COLO668 (cell line): ENCODE measurements around the gene DTNB.
"Not testable (repeated sequence)": the region's sequence is repeated elsewhere in the genome, so short reads cannot be mapped to it uniquely, and the experiment has no call there.

Experiments used
- DNase-seq: peaks from one replicate; lab custom pipeline; 2025; ENCODE audit not compliant: unreplicated experiment; lab: John Stamatoyannopoulos, UW

DTNB gene

DNA sequence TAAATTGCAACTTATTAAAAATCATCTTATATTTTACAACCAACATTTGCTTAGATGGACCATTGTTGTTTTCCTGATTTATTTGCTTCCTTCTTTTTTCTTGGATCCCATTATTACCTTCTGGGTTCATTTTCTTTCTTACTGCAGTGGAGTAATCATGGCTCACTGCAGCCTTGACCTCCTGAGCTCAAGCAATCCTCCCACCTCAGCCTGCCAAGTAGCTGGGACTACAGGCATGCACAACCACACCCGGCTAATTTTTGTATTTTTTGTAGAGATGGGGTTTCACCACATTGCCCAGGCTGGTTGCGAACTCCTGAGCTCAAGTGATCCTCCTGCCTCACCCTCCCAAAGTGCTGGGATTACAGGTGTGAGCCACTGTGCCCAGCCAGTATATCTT lies 123.8 kb downstream of the DTNB start:
- DNase-seq = not testable (repeated sequence)

GRCh38 chr2:25548601-25549000 lies 124.8 kb downstream of the DTNB start:
- DNase-seq = no peak

DNA sequence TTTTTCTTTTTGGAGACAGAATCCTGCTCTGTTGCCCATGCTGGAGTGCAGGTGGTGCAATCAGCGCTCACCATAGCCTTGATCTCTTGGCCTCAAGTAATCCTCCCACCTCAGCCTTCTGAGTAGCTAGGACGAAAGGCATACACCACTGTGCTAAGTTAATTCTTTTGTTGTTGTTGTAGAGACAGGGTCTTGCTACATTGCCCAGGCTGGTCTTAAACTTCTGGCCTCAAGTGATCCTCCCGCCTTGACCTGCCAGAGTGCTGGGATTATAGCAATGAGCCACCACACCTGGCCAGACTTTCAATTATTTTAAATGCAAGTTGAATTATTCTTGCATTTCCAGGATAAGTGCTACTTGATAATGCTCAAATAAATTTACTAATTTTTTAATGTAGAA lies 126.5 kb downstream of the DTNB start:
- DNase-seq = no peak

DNA sequence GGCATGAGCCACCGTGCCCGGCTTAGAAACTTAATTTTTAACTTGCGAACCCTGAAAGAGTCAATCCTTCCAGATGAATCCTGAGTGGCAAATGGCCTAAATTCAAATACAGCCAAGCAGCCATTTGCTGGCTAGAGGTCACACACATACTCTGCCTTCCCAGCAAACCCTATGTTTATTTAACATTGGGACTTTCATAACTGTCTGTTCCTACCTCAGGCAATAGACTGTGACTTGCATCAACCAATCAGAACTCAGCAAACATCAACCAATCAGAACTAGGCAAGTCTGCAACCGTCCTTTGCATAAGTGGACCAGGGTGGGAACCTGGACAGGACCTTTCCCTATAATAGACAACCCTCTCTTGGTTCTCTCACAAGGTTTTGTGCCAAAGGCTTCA lies 127.5 kb downstream of the DTNB start:
- DNase-seq = no peak

- DNase-seq = no peak
Measured at GRCh38 chr2:25544445-25544844, 128.9 kb downstream of the DTNB start.

- DNase-seq = no peak
Measured at GRCh38 chr2:25543939-25544338, 129.4 kb downstream of the DTNB start.

GRCh38 chr2:25541378-25541777 lies 132.0 kb downstream of the DTNB start:
- DNase-seq = no peak

- DNase-seq = no peak
Measured at GRCh38 chr2:25539136-25539535, 134.2 kb downstream of the DTNB start.

DNA sequence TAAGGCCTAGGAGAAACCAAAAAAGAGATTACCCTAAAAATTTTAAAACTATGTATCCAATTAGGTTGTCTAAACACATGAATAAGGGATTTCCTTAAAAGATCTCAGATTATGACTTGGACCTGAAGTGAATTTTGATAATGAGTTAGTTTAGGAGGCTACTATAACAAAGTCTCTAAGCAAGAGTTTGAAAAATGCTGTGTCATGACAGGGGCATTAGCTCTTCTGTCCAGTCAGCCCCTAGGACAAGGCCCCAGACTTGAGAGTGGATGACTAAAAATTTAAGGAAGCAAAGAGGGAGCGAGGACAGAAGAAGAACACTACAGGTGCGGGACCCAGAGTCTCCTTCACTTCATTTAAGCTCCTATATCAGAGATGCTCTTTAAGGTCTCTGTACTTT lies 135.9 kb downstream of the DTNB start:
- no peak for DNase-seq

- not testable (repeated sequence) for DNase-seq
Measured at GRCh38 chr2:25535411-25536289, 137.7 kb downstream of the DTNB start.

DNA sequence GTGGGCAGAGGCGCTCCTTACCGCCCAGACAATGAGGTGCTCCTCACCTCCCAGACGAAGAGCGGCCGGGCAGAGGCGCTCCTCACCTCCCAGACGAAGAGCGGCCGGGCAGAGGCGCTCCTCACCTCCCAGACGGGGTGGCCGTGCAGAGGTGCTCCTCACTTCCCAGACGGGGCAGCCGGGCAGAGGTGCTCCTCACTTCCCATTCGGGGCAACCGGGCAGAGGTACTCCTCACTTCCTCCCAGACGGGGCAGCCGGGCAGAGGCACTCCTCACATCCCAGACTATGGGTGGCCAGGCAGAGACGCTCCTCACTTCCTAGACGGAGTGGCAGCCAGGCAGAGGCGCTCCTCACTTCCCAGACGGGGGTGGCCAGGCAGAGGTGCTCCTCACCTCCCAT lies 138.4 kb downstream of the DTNB start:
- not testable (repeated sequence) for DNase-seq

DNA sequence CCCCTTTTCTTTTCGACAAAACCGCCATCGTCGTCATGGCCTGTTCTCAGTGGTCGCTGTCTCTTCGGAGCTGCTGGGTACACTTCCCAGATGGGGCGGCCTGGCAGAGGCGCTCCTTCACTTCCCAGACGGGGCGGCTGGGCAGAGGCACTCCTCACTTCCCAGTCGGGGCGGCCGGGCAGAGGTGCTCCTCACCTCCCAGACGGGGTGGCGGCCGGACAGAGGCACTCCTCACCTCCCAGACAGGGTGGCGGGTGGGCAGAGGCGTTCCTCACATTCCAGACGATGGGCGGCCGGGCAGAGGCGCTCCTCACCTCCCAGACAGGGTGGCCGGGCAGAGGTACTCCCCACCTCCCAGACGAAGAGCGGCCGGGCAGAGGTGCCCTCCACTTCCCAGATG lies 138.9 kb downstream of the DTNB start:
- no peak for DNase-seq

GRCh38 chr2:25533771-25534170 lies 139.6 kb downstream of the DTNB start:
- not testable (repeated sequence) for DNase-seq

GRCh38 chr2:25532521-25532920 lies 140.9 kb downstream of the DTNB start:
- DNase-seq = no peak

DNA sequence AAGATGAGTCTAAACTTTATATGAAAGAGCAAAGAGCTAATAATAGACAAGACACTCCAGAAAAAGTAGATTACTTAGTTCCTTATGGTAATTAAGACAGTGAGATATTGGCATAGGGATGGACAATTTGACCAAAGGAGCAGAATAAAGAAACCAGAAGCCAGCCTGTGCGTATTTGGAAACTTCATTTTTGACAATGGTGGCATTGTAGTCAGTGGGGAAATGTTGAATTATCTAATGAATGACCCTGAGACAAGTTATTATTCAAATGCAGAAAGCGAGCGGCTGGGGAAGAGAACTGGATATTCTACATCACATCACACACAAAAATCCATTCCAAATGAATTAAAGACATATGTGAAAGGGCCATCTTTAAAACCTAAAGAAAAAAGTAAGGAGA lies 144.3 kb downstream of the DTNB start:
- no peak for DNase-seq

- no peak for DNase-seq
Measured at GRCh38 chr2:25528173-25528572, 145.2 kb downstream of the DTNB start.

DNA sequence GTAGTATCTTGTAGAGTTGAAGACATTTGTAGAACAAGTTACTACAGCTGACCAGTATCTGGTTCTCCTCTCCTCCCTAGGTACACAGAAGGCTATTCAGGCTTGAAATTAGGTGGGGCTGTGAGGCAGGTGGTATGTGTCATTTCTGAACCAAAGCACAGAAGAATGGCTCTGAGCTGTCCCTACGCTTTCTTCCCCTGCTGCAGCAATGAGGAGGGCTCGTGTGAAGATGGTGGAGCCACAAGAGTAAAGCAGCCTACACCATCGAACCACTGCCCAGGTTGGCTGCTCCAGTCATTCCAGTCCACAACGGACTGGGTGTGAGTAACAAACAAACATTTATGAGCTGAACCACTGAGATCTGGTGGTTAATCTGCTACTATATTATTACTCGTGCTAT lies 148.9 kb downstream of the DTNB start:
- no peak for DNase-seq

DNA sequence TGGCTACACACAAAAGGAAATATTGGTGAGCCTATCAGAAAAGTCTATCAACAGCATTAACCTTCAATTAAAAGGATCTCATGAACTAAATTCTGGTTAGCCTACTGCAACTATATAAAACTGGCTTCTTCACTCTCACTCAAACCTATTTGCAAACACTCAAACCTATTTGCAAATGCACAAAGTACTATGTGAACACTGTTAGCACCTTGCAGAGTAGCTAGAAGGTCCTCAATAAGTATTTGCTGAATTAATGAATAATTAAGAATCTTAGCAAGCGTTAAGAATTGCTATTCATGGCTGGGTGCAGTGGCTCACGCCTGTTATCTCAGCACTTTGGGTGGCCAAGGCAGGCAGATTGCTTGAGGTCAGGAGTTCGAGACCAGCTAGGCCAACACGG lies 150.3 kb downstream of the DTNB start:
- no peak for DNase-seq

- peak; percentile 14 for DNase-seq
Measured at GRCh38 chr2:25521665-25522387, 151.6 kb downstream of the DTNB start.

DNA sequence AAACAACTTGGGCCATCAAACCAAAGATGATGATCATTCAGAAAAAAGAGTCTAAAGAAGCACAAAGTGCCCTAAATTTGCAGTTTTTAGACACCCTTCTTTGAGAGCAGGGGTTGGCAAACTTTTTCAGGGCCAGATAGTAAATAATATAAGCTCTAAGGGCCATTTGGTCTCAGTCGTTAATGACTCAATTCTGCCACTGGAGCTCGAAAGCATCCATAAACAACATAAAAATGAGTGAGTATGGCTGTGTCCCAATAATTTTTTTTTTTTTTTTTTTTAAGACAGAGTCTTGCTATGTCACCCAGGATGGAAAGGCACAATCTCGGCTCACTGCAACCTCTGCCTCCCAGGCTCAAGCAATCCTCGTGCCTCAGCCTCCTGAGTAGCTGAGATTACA lies 152.3 kb downstream of the DTNB start:
- no peak for DNase-seq

- DNase-seq = no peak
Measured at GRCh38 chr2:25517701-25518100, 155.7 kb downstream of the DTNB start.

GRCh38 chr2:25514043-25514637 lies 159.2 kb downstream of the DTNB start:
- DNase-seq = no peak
